Stimulated activated CD8-positive, alpha-beta memory T cell treated with anti-CD3 and anti-CD28 coated beads, Interleukin-7, amount 100 ng/mL, for 48 hours (primary cell): ENCODE data around the gene REXO1.
"Not testable (repeated sequence)": the region's sequence is repeated elsewhere in the genome, so short reads cannot be mapped to it uniquely, and the experiment has no call there.

Experiments
- DNase-seq, 2 donors: peaks; one replicate each; pipeline ENCODE4 v3.0.0-alpha.2; 2020; ENCODE audit warnings: low read depth in 1 of 2; ENCODE audit errors: extremely low read depth in 1 of 2

Gene REXO1

DNA sequence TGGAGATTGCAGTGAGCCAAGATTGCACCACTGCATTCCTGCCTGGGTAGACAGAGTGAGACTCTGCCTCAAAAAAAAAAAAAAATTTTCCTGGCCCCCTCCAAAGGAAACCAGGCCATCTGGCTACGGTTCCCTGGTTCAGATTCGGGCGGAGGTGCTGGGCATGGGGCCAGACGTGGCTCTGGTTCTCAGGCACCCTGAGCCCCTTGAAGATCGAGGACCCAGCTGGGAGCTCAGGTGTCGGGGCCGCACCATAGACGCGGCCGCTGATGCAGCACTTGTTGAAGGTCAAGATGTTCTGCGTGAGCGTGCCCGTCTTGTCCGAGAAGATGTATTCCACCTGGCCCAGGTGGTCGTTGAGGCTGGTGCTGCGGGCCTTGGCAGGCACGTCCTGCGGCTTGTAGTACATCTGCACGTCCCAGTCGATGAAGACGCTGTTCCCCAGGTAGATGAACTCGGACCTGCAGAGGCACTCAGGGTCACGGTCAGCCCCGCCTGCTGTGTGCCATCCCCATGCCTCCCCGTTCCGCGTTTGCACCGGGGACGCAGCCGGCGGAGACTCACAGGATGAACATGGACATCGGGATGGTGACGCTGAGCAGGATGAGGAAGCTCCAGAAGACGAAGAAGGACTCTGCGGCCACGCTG, 48.5 kb downstream of the REXO1 start:
- DNase-seq, result no peak

DNA sequence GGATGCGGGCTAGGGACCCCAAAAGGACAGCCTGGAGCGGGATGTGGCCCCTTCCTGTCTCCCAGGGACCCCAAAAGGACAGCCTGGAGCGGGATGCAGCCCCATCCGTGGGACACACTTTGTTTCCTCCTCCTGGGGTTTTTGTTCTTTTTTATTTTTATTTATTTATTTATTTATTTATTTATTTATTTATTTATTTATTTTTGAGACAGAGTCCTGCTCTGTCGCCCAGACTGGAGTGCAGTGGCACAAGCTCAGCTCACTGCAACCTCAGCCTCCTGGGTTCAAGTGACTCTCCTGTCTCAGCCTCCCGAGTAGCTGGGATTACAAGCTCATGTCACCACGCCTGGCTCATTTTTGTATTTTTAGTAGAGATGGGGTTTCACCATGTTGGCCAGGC, 51.0 kb downstream of the REXO1 start:
- not testable (repeated sequence) for DNase-seq

GRCh38 chr19:1796395-1797142, 51.7 kb downstream of the REXO1 start:
- no peak for DNase-seq

- no peak for DNase-seq
Measured at GRCh38 chr19:1794424-1795172, 53.7 kb downstream of the REXO1 start.

- DNase-seq, result no peak
Measured at GRCh38 chr19:1791879-1792278, 56.4 kb downstream of the REXO1 start.

DNA sequence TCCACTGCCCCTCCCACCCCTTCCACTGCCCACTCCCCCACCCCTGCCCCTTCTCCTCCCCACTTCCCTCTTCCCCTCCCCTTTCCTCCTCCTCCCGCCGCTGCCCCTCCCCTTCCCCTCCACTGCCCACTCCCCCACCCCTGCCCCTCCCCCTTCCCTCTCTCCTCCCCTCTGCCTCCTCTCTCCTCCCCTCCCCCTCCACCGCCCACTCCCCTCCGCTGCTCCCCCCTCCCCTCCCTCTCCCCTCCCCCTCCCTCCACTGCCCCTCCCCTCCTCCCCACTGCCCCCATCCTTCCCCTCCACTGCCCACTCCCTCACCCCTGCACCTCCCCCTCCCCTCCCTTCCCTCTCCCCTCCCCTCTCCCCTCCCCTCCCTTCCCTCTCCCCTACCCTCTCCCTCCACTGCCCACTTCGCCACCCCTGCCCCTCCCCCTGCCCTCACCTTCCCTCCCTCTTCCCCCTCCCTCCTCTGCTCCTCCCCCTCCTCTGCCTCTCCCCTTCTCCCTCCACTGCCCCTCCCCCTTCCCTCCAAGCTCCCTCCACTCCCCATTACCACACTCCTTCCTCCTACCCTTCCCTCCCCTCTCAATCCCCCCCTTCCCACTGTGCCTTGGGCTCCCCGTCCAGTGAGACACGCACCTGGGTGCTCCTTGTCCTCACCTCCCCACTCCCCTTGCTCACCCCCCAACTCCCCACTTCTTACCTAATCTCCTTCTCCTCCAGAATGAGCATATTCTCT, 58.1 kb downstream of the REXO1 start:
- DNase-seq, result no peak

- no peak for DNase-seq
Measured at GRCh38 chr19:1789261-1790041, 58.8 kb downstream of the REXO1 start.

GRCh38 chr19:1787116-1787515, 61.2 kb downstream of the REXO1 start:
- DNase-seq, result no peak

DNA sequence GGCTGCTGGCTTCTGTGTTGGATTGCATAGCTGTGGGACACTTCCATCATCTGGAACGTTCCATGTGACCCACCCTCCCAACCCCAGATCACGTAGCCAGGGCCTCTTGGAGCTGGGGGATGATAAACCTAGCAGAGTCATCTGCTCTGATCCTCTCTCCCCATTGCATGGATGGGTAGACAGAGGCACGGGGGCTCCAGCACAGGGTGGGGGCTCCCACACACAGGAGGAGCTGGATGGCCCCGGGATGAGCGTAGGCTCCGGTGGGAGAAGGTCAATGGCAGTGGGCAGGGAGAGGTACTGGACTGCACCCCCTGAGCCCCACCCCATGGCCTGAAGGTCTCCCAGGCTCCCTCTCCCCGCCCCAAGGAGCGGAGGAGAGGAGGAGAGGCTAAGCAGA, 61.6 kb downstream of the REXO1 start:
- DNase-seq, result no peak

- DNase-seq, result no peak
Measured at GRCh38 chr19:1785310-1785709, 63.0 kb downstream of the REXO1 start.

- no peak for DNase-seq
Measured at GRCh38 chr19:1783874-1784273, 64.4 kb downstream of the REXO1 start.

GRCh38 chr19:1783354-1783753, 64.9 kb downstream of the REXO1 start:
- DNase-seq, result no peak

GRCh38 chr19:1782521-1782920, 65.8 kb downstream of the REXO1 start:
- no peak for DNase-seq

- no peak for DNase-seq
Measured at GRCh38 chr19:1780272-1780958, 67.9 kb downstream of the REXO1 start.

DNA sequence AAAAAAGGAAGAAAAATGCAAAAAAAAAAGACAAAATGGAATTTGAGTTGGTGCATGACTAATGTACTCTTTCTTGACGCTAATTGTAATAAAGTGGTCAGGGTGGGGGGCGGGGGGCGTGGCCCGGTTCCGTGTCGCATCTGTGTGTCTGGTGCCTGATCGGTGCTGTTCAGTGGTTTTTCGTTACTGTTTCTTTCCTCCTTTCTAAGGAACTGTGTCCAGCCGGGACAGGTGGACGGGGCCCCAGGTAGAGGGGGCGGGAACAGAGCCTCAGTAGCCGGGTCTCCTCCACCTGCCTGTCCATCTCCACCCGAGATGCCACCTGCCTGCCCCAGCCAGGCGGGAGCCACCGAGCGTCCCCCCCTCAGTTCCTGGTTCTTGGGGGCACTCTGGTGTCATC, 68.7 kb downstream of the REXO1 start:
- DNase-seq, result no peak

- no peak for DNase-seq
Measured at GRCh38 chr19:1777149-1777548, 71.1 kb downstream of the REXO1 start.

DNA sequence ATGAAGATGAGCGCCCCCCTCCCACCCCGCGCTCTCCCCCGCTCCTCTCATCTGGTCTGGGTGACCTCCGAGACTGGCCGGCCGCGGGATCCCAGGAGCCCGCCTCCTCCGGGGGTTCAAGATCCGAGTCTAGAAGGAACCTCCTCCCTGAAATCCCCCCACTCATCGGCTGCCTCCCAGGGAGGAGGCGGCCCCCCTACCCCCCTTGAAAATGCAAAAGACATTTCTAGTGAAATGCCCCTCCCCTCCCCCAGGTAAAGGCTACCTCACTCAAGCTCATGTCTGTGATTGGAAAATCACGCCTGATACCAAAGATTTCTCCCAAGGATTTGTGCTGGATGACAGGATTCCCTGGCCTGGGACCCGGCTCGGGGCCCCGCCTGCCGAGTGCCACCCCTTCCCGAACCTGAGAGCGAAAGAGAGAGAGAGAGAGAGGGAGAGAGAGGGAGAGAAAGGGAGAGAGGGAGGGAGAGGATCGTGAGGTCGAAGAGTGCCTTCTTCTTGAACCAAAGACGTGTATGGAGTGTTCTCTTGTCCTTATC, 71.6 kb downstream of the REXO1 start:
- no peak for DNase-seq

GRCh38 chr19:1775951-1776605, 72.2 kb downstream of the REXO1 start:
- no peak for DNase-seq
